Measurements from ENCODE around the gene VAMP7. TPM values are rescaled to one million over a fixed set of nuclear protein-coding genes. Genes with fewer than 3 reads are reported as not detected.

Gene VAMP7
- total RNA-seq, 1 experiment from 2014 or later, result 19.9 TPM

DNA sequence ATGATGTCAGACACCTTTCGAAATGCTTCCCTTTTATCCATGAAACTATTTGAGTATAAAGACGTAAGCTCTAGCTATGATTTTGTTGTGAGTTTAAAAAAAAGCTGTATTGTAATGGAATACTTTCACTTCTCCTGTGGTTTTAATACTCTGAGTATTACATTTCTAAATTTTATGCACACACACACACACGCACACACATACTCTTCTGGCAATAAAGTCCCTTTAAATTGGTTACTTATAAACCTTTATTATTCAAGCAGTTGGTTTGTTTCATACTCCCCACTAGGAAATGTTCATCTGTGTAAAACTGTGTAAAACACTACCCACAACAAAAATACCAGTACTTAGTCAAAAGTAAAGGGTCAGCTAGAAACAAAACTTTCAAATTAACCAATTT, 18.2 kb downstream of the VAMP7 start:
- H3K4me1 Mint-ChIP-seq, result no peaks in the 10 kb centered on the region
- Histone ChIP-seq H2BK20ac (ENCODE audit: low read depth, low read length, poor library complexity, severe bottlenecking) (no peak overlapping the region), H3K79me1 (ENCODE audit: insufficient read depth, low read depth, low read length, poor library complexity, severe bottlenecking) (no peaks in the 10 kb centered on the region), H3K9me3 (ENCODE audit: control insufficient read depth, low read depth, low read length) (peaks cover 20% of the 10 kb centered on the region), H4K20me1 (ENCODE audit: control insufficient read depth, insufficient read depth, insufficient read length) (no peaks in the 10 kb centered on the region), H2BK120ac (ENCODE audit: low read depth, low read length, poor library complexity, severe bottlenecking) (no peak overlapping the region), H3K27me3 (ENCODE audit: insufficient read depth, low read length) (no peaks in the 10 kb centered on the region), H3K9ac (ENCODE audit: extremely low read depth, insufficient read length, low read length) (no peak overlapping the region), H2AK5ac (ENCODE audit: insufficient read length, low read length) (no peak overlapping the region), H3K4me1 (ENCODE audit: insufficient read depth, low read length) (no peaks in the 10 kb centered on the region), H3K18ac (ENCODE audit: insufficient read length, low read depth, low read length) (no peak overlapping the region), H4K8ac (replicated peaks; ENCODE audit: insufficient read length, low read depth, low read length) (no peak overlapping the region), H2BK12ac (ENCODE audit: insufficient read length, low read depth, low read length) (no peak overlapping the region), H3K27ac (ENCODE audit: insufficient read length, low read depth, low read length) (no peak overlapping the region), H4K5ac (ENCODE audit: insufficient read length, low read depth, low read length) (no peak overlapping the region), H3K23me2 (ENCODE audit: insufficient read length, low read depth, low read length, poor library complexity, severe bottlenecking) (no peaks in the 10 kb centered on the region), H3K79me2 (ENCODE audit: insufficient read depth, low read length) (no peaks in the 10 kb centered on the region), H3K4me2 (ENCODE audit: insufficient read depth, insufficient read length, low read length) (no peak overlapping the region), H2BK15ac (ENCODE audit: low read depth, low read length) (no peak overlapping the region), H3K4ac (ENCODE audit: low read depth, low read length) (no peak overlapping the region), H3K14ac (ENCODE audit: insufficient read depth, low read length) (no peak overlapping the region), H4K91ac (ENCODE audit: insufficient read length, low read depth, low read length) (no peak overlapping the region), H2AFZ (ENCODE audit: low read length) (no peak overlapping the region), H3K56ac (ENCODE audit: insufficient read length, low read depth, low read length) (no peak overlapping the region), H2BK5ac (ENCODE audit: insufficient read length, low read length) (no peak overlapping the region), H3K23ac (ENCODE audit: insufficient read length, low read depth, low read length) (no peak overlapping the region), H3T11ph (ENCODE audit: low read length) (no peak overlapping the region)
- H3K36me3 Mint-ChIP-seq (ENCODE audit: insufficient read depth in 1 of 3, low read depth in 3 of 3), result peaks cover 35 to 63% (median 54%) of the 10 kb centered on the region in 3 experiments
- TF ChIP-seq, protein P1, sequence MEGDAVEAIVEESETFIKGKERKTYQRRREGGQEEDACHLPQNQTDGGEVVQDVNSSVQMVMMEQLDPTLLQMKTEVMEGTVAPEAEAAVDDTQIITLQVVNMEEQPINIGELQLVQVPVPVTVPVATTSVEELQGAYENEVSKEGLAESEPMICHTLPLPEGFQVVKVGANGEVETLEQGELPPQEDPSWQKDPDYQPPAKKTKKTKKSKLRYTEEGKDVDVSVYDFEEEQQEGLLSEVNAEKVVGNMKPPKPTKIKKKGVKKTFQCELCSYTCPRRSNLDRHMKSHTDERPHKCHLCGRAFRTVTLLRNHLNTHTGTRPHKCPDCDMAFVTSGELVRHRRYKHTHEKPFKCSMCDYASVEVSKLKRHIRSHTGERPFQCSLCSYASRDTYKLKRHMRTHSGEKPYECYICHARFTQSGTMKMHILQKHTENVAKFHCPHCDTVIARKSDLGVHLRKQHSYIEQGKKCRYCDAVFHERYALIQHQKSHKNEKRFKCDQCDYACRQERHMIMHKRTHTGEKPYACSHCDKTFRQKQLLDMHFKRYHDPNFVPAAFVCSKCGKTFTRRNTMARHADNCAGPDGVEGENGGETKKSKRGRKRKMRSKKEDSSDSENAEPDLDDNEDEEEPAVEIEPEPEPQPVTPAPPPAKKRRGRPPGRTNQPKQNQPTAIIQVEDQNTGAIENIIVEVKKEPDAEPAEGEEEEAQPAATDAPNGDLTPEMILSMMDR (conservative IDR thresholded peaks at IDR 0.05), result no peak
- H3K4me3 Mint-ChIP-seq, result no peak overlapping the region
- WGBS (ENCODE audit: extremely low coverage, insufficient read length, low lambda C conversion rate), result no CpG with 5 or more reads among the region's 3 CpGs
- H3K9me3 Mint-ChIP-seq, result peaks cover 48 to 57% of the 10 kb centered on the region in 2 experiments
- no peak overlapping the region for H3K27ac Mint-ChIP-seq
- DNase-seq, result no peak
- no peaks in the 10 kb centered on the region for H3K27me3 Mint-ChIP-seq (ENCODE audit: low read depth)

All from H9 (cell line).